Neutrophil (primary cell): Measurements from ENCODE around the gene RGS3.

Experiments
- H3K27ac ChIP-seq: fragments of 200-600 bp; sonication (generic); 2 replicates; pipeline ENCODE4 v1.5.1; 2016; ENCODE audit warnings: mild to moderate bottlenecking, moderate library complexity
- H3K27me3 ChIP-seq: fragments of 200-600 bp; sonication (generic); 2 replicates; pipeline ENCODE4 v1.6.0; 2016; ENCODE audit warnings: mild to moderate bottlenecking
- H3K36me3 ChIP-seq: fragments of 200-600 bp; sonication (generic); 2 replicates; pipeline ENCODE4 v1.5.1; 2017
- H3K4me1 ChIP-seq, 2 experiments: fragments of 200-600 bp in 1 of 2; sonication (generic) in 1 of 2; 1 replicate in 1 of 2; 2 replicates in 1 of 2; pipeline versions ENCODE4 v1.5.1 to v1.6.1; 2013 to 2016; ENCODE audit warnings: low read depth in 1 of 2, low read length in 1 of 2, mild to moderate bottlenecking in 1 of 2, moderate library complexity in 1 of 2; ENCODE audit not compliant: control insufficient read depth in 1 of 2, insufficient read depth in 1 of 2
- H3K4me3 ChIP-seq, 2 experiments: fragments of 200-600 bp in 1 of 2; sonication (generic) in 1 of 2; 1 replicate in 1 of 2; 2 replicates in 1 of 2; pipeline ENCODE4 v1.5.1; 2013 to 2016; ENCODE audit warnings: low read depth in 1 of 2, low read length in 1 of 2, mild to moderate bottlenecking in 1 of 2, moderate library complexity in 1 of 2
- H3K9me3 ChIP-seq: fragments of 200-600 bp; sonication (generic); 2 replicates; pipeline ENCODE4 v1.5.1; 2016
- TF ChIP-seq, protein P1 (sequence below): fragments of 200-600 bp; sonication (generic); IDR thresholded peaks from 2 replicates; pipeline ENCODE4 v1.5.1; 2016; ENCODE audit warnings: antibody characterized with exemption

Gene RGS3

DNA sequence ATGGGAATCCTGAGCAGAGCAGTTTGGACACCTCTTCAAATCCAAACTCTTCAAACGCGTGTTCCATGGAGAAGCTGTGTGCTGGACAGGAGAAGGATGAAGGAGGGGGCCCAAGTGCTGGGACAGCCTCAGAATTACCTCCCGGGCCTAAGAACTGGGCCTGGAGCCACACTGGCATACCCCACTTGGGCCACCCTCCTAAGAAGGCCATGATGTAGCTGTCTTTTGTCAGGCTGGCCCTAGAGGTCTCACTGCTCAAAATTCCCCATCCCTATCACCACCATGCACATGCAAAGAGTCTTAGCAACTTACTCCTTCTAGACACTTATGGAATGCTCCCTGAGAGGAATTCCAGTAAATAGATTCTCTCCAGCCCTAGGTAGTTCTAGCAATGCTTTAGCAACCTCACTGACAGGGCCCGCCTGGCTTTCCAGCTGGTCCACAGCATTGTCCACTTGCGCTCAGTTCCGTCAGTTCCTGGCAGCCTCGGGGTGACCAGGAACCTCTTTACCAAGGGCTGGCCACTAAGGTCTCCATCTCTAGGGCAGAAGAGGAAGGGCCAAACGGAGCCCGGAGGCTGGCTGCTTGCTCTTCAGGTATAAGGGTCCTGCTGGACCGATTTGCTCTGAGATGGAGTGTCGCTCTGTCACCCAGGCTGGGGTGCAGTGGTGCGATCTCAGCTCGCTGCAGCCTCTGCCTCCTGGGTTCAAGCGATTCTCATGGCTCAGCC is 75.3 kb downstream of the RGS3 start:
- H3K27ac ChIP-seq, result no peak overlapping the region
- TF ChIP-seq, protein P1, sequence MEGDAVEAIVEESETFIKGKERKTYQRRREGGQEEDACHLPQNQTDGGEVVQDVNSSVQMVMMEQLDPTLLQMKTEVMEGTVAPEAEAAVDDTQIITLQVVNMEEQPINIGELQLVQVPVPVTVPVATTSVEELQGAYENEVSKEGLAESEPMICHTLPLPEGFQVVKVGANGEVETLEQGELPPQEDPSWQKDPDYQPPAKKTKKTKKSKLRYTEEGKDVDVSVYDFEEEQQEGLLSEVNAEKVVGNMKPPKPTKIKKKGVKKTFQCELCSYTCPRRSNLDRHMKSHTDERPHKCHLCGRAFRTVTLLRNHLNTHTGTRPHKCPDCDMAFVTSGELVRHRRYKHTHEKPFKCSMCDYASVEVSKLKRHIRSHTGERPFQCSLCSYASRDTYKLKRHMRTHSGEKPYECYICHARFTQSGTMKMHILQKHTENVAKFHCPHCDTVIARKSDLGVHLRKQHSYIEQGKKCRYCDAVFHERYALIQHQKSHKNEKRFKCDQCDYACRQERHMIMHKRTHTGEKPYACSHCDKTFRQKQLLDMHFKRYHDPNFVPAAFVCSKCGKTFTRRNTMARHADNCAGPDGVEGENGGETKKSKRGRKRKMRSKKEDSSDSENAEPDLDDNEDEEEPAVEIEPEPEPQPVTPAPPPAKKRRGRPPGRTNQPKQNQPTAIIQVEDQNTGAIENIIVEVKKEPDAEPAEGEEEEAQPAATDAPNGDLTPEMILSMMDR, result no peak
- no peaks in the 10 kb centered on the region for H3K9me3 ChIP-seq
- no peaks in the 10 kb centered on the region for H3K4me1 ChIP-seq
- no peaks in the 10 kb centered on the region for H3K27me3 ChIP-seq
- H3K36me3 ChIP-seq, result no peaks in the 10 kb centered on the region
- H3K4me3 ChIP-seq, result no peak overlapping the region

DNA sequence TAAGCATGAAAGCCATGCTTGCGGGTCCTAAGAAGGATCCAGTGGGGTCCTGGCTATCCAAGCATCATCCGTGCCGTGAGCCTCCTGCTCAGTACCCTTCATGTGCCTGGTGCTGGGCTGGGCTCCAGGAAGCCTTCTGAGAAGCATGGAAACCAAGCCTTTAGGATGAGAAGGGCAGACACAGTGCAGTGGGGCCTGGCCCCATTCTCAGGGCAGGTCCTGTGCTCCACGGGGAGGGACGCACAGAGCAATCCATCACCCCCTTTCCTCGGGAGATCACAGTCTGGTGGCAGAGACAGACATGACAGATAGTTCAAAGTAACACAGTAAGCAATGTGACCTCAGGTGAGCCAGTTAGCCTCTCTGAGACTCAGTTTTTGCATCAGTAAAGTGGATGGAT is 76.9 kb downstream of the RGS3 start:
- H3K9me3 ChIP-seq, result no peaks in the 10 kb centered on the region
- no peaks in the 10 kb centered on the region for H3K4me1 ChIP-seq
- H3K4me3 ChIP-seq, result no peak overlapping the region
- TF ChIP-seq, protein P1, result no peak
- H3K27me3 ChIP-seq, result no peaks in the 10 kb centered on the region
- no peaks in the 10 kb centered on the region for H3K36me3 ChIP-seq
- no peak overlapping the region for H3K27ac ChIP-seq

DNA sequence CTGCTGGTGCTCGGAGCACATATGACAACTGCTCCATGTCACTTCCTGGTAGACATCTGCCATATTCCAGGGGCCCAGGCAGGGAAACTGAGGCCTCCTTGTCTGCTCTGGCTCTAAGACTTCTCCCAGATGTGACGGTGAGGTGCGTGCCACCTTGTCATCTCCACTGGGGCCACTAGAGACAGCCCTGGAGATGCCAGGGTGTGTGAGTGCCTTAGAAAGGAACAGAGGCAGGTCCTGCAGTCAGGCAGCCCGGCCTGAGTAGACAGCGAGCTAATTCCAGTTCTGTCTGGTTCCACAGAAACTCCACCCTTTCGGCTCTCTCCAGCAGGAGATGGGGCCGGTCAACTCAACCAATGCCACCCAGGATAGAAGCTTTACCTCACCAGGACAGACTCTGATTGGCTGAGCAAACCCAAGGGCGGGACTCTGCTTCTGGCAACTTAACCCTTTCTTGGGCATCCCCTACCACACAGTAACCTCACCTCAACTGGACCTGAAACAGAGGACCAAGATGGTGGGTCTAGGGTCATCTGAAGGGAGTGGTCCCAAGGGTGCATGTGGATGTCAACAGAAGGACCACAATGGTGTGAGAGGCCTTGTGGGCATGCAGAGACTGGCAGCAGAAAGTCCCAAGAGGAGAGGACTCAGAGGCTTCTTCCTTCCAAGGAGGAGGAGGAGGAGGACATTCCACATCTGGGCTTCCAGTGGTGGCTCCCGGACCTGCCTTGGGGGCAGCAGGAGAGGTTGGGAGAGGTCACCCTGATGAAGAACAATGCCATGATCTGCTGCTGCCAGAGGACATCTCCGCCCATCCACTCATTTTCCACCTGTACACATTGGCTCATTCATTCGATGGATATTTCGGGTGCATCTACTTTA is 77.7 kb downstream of the RGS3 start:
- Histone ChIP-seq H3K4me3 (no peak overlapping the region), H3K27me3 (no peaks in the 10 kb centered on the region), H3K36me3 (no peaks in the 10 kb centered on the region), H3K4me1 (no peaks in the 10 kb centered on the region), H3K9me3 (no peaks in the 10 kb centered on the region), H3K27ac (no peak overlapping the region)
- TF ChIP-seq, protein P1, result no peak

DNA sequence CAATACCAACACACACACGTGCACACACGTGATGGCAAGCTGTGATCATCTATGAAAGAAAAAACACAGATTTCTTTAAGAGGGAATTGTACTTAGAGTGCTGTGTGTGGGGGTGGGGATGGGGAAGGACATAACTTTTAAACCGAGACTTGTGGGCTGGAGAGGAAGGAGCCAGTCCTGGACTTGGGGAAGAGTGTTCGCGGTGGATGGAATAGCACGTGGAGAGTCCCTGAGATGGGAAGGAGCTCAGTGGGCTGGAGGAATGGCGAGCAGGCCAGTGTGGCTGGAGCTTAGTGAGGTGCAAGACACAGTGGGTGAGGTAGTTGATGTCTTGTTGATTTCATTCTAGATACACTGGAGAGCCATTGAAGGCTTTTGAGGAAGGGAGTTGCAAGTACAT is 78.5 kb downstream of the RGS3 start:
- no peaks in the 10 kb centered on the region for H3K36me3 ChIP-seq

DNA sequence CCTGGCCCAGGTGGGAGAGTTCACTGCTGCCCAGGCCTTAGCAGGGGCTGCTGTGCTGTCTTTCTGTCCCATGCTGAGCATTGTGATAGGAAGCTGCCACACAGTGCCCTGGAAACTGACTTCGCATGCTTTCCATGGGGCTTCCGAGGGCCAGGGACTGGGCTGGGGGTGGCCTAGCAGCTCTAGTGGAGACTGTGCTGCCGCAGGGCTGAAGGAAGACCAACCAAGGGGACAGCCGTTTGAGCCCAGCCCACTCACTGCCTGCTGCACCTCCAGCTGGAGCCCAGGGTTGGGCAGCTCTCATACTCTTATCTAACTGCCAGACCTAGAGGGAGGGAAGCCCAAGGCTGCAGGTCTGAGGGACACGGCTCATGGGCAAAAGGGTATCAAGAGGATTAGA is 79.2 kb downstream of the RGS3 start:
- H3K27ac ChIP-seq, result no peak overlapping the region
- peaks cover 0 to 2% of the 10 kb centered on the region in 2 experiments for H3K4me1 ChIP-seq
- H3K27me3 ChIP-seq, result no peaks in the 10 kb centered on the region
- no peak overlapping the region for H3K4me3 ChIP-seq
- no peaks in the 10 kb centered on the region for H3K9me3 ChIP-seq
- TF ChIP-seq, protein P1, result no peak
- H3K36me3 ChIP-seq, result no peaks in the 10 kb centered on the region

More for the DNA sequence above, 78.5 kb downstream of the RGS3 start:
- H3K27ac ChIP-seq, result no peak overlapping the region
- TF ChIP-seq, protein P1, result no peak
- H3K27me3 ChIP-seq, result no peaks in the 10 kb centered on the region
- no peaks in the 10 kb centered on the region for H3K9me3 ChIP-seq
- no peak overlapping the region for H3K4me3 ChIP-seq
- no peaks in the 10 kb centered on the region for H3K4me1 ChIP-seq
